GM23338 (cell line): ENCODE data around the gene CCDC63. TPM values are rescaled to one million over a fixed set of nuclear protein-coding genes. Genes with fewer than 3 reads are reported as not detected.

ENCODE experiments used
- ATAC-seq: fragments of 200-7000 bp; cut with Tn5 transposase; 3 replicates; pipeline ENCODE4 v1.9.1; 2020
- DNase-seq: peaks from one replicate; pipeline ENCODE4 v3.0.0-alpha.2; 2015; ENCODE audit warnings: low spot score
- H2AFZ ChIP-seq: fragments of 200-600 bp; sonication (generic); 2 replicates; pipeline ENCODE4 v1.8.0; 2016; ENCODE audit warnings: antibody characterized with exemption, mild to moderate bottlenecking, moderate library complexity
- H3F3A ChIP-seq: fragments of 200-600 bp; sonication (generic); replicated peaks from 2 replicates; pipeline ENCODE4 v1.8.0; 2017; ENCODE audit warnings: antibody characterized with exemption, mixed run types, low read depth
- H3K27ac ChIP-seq: fragments of 200-600 bp; sonication (generic); 2 replicates; pipeline ENCODE4 v1.6.1; 2016; ENCODE audit warnings: low read depth
- H3K27me3 ChIP-seq: fragments of 200-600 bp; sonication (generic); 2 replicates; pipeline ENCODE4 v1.8.0; 2016; ENCODE audit warnings: mild to moderate bottlenecking, mixed run types, moderate library complexity; ENCODE audit not compliant: insufficient read depth
- H3K36me3 ChIP-seq: fragments of 200-600 bp; sonication (generic); 2 replicates; pipeline ENCODE4 v1.8.0; 2016; ENCODE audit warnings: mild to moderate bottlenecking; ENCODE audit not compliant: insufficient read depth
- H3K4me1 ChIP-seq: fragments of 200-600 bp; sonication (generic); 2 replicates; pipeline ENCODE4 v1.8.0; 2016; ENCODE audit warnings: mild to moderate bottlenecking, moderate library complexity; ENCODE audit not compliant: insufficient read depth
- H3K4me2 ChIP-seq: fragments of 200-600 bp; sonication (generic); 2 replicates; pipeline ENCODE4 v1.7.1; 2017; ENCODE audit warnings: mixed run types
- H3K4me3 ChIP-seq: fragments of 200-600 bp; sonication (generic); 2 replicates; pipeline ENCODE4 v1.6.1; 2016; ENCODE audit warnings: mixed run types
- H3K79me2 ChIP-seq: fragments of 200-600 bp; sonication (generic); replicated peaks from 2 replicates; pipeline ENCODE4 v1.8.0; 2017; ENCODE audit warnings: mild to moderate bottlenecking; ENCODE audit not compliant: insufficient read depth
- H3K9me2 ChIP-seq: fragments of 200-600 bp; sonication (generic); 2 replicates; pipeline ENCODE4 v1.8.0; 2017; ENCODE audit not compliant: insufficient read depth
- H4K20me1 ChIP-seq: fragments of 200-600 bp; sonication (generic); replicated peaks from 2 replicates; pipeline ENCODE4 v1.8.0; 2017; ENCODE audit warnings: mild to moderate bottlenecking; ENCODE audit not compliant: insufficient read depth
- H3K27ac Mint-ChIP-seq: 2 replicates; pipeline ENCODE4 v1.8.0; 2020; ENCODE audit warnings: inconsistent platforms, mild to moderate bottlenecking, moderate library complexity, mixed read lengths
- H3K27me3 Mint-ChIP-seq: 3 replicates; pipeline ENCODE4 v1.8.0; 2022; ENCODE audit warnings: low read depth, mild to moderate bottlenecking, moderate library complexity, mixed read lengths, inconsistent platforms; ENCODE audit not compliant: insufficient read depth, poor library complexity
- H3K36me3 Mint-ChIP-seq: 3 replicates; pipeline ENCODE4 v1.8.0; 2021; ENCODE audit warnings: low read depth, mild to moderate bottlenecking, inconsistent platforms, moderate library complexity, mixed read lengths
- H3K4me1 Mint-ChIP-seq: 3 replicates; pipeline ENCODE4 v1.8.0; 2020; ENCODE audit warnings: mild to moderate bottlenecking, inconsistent platforms, mixed read lengths
- H3K4me3 Mint-ChIP-seq: 3 replicates; pipeline ENCODE4 v1.8.0; 2021; ENCODE audit warnings: moderate library complexity, mild to moderate bottlenecking, inconsistent platforms, mixed read lengths
- H3K9me3 Mint-ChIP-seq: 3 replicates; pipeline ENCODE4 v1.8.0; 2020; ENCODE audit warnings: moderate library complexity, mild to moderate bottlenecking, inconsistent platforms, mixed read lengths
- CREB1 ChIP-seq: fragments of 250-450 bp; sonication (Bioruptor Pico); IDR thresholded peaks from 2 replicates; pipeline ENCODE4 v1.5.0; 2020; ENCODE audit warnings: low read depth, mild to moderate bottlenecking, moderate library complexity
- ETS1 ChIP-seq: IDR thresholded peaks from 2 replicates; pipeline ENCODE4 v1.6.1; 2016; ENCODE audit warnings: antibody characterized with exemption
- EZH2 ChIP-seq: fragments of 200-600 bp; sonication (generic); IDR thresholded peaks from one replicate; pipeline ENCODE4 v1.8.0; 2017; ENCODE audit warnings: antibody characterized with exemption, mild to moderate bottlenecking, low read depth; ENCODE audit not compliant: unreplicated experiment
- JUNB ChIP-seq: IDR thresholded peaks from one replicate; pipeline ENCODE4 v1.6.1; 2016; ENCODE audit warnings: antibody characterized with exemption; ENCODE audit not compliant: unreplicated experiment
- NANOG ChIP-seq: IDR thresholded peaks from 2 replicates; pipeline ENCODE4 v1.6.1; 2016; ENCODE audit warnings: antibody characterized with exemption, borderline replicate concordance
- POLR2AphosphoS5 ChIP-seq: IDR thresholded peaks from 2 replicates; pipeline ENCODE4 v1.6.1; 2016; ENCODE audit warnings: antibody characterized with exemption, low read depth
- REST ChIP-seq: IDR thresholded peaks from one replicate; pipeline ENCODE4 v1.6.1; 2018; ENCODE audit warnings: antibody characterized with exemption; ENCODE audit not compliant: unreplicated experiment
- STAT1 ChIP-seq: IDR thresholded peaks from one replicate; pipeline ENCODE4 v1.6.1; 2016; ENCODE audit warnings: antibody characterized with exemption; ENCODE audit not compliant: unreplicated experiment
- ZNF114 ChIP-seq: fragments of 250-450 bp; sonication (Bioruptor Pico); IDR thresholded peaks from 2 replicates; pipeline ENCODE4 v1.5.0; 2020; ENCODE audit warnings: mild to moderate bottlenecking, moderate library complexity
- ZNF331 ChIP-seq: fragments of 250-450 bp; sonication (Bioruptor Pico); IDR thresholded peaks from 2 replicates; pipeline ENCODE4 v1.5.0; 2020; ENCODE audit warnings: low read depth, mild to moderate bottlenecking, moderate library complexity
- ZNF462 ChIP-seq: fragments of 250-450 bp; sonication (Bioruptor Pico); IDR thresholded peaks from 2 replicates; pipeline ENCODE4 v1.5.0; 2020; ENCODE audit warnings: mild to moderate bottlenecking, moderate library complexity
- polyA plus RNA-seq: library from polyadenylated mRNA; unstranded; fragments of >200 nt; fragmentation: Nextera tagmentation; extraction: Ambion mirVana; gene quantifications from 2 replicates; pipeline ENCODE4 v1.2.1, GENCODE V29; 2016
- total RNA-seq: library from RNA; depleted of rRNA; stranded (reverse); fragments of >200 nt; shearing (Covaris generic); gene quantifications from 2 replicates; pipeline ENCODE4 v1.2.3, GENCODE V29; 2014

Gene CCDC63
- total and polyA plus RNA-seq, 2 experiments from 2014 or later = 1.8 TPM; not detected in 1

GRCh38 chr12:110934093-110934852, 87.5 kb downstream of the CCDC63 start:
- peaks cover 5% of the 10 kb centered on the region; the same call in 2 of the 3 replicates for H3K9me3 Mint-ChIP-seq
- Histone ChIP-seq H3K79me2 (no peaks in the 10 kb centered on the region), H3F3A (no peaks in the 10 kb centered on the region), H3K9me2 (0 out of 2 replicates have a peak, but pooled peaks cover 5% of the 10 kb centered on the region), H3K36me3 (no peaks in the 10 kb centered on the region), H2AFZ (0 out of 2 replicates have a peak overlapping the region, but pooled peaks have one; percentile 21), H3K27me3 (no peaks in the 10 kb centered on the region), H3K4me2 (peak overlapping the region; percentile 4; the same call in 1 of the 2 replicates), H3K27ac (no peak overlapping the region), H4K20me1 (no peaks in the 10 kb centered on the region), H3K4me3 (no peak overlapping the region), H3K4me1 (peaks cover 20% of the 10 kb centered on the region)
- no peak overlapping the region for H3K27ac Mint-ChIP-seq
- peaks cover 17% of the 10 kb centered on the region for H3K27me3 Mint-ChIP-seq
- peak; percentile 35 for ATAC-seq
- H3K4me3 Mint-ChIP-seq = peak overlapping the region; percentile 42; the same call in 1 of the 3 replicates
- peaks cover 9% of the 10 kb centered on the region for H3K36me3 Mint-ChIP-seq
- DNase-seq = peak; percentile 74
- TF ChIP-seq ZNF462 (CRISPR knock-in tag) (no peak; the same call in 1 of the 2 replicates), POLR2AphosphoS5 (no peak), STAT1 (no peak), ETS1 (no peak), NANOG (no peak), REST (no peak), EZH2 (no peak), CREB1 (CRISPR knock-in tag) (no peak), ZNF331 (no peak), ZNF114 (no peak), JUNB (no peak)
- peaks cover 49% of the 10 kb centered on the region for H3K4me1 Mint-ChIP-seq
